A549 treated with Hydrocortisone at 1 μM for 4 hours (cell line): ENCODE data around the gene REEP6. TPM values are rescaled to one million over a fixed set of nuclear protein-coding genes. Genes with fewer than 3 reads are reported as not detected.

ENCODE experiments used
- total RNA-seq: library from RNA; stranded (reverse); fragments of 200-300 nt; extraction: Qiagen RNA extraction; gene quantifications from 5 replicates; pipeline ENCODE4 v1.2.3, GENCODE V29; 2022

Gene REEP6
- 3.9 to 6.6 TPM (median 4.9 TPM) in 5 replicates for total RNA-seq

DNA sequence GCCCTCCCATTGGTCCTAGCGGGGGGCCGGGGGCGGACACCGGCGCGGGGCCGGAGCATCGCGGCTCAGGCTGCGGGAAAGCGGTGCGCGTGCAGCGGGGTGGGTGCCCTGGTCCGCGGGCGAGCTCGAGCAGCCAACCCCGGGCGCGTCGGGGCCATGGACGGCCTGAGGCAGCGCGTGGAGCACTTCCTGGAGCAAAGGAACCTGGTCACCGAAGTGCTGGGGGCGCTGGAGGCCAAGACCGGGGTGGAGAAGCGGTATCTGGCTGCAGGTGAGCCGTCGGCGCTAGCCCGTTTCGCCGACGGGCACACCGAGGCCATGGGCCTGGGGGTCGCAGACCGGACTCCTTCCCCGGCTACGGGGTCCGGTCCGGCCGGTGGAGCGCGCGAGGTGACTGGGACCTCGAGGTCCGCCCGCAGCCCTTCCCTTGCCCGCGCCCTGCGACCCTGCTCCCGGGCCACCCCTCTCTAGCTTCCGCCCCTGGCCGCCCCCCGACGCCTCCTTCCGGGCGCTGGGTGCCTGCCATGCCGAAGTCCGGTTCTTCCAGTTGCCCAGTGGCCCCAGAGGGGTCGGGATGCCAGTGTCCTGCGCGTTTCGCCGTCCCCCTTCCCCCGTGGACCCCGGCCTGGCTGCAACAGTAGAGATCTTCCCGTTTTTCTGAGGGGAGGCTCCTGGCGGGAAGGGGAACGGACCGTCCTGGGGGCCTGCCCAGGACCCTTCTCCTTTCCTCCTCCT, at the start of gene REEP6:
Gene REEP6, plus strand, starts transcription at position 68 of the 735 bp plus-strand sequence. Its CDS starts 89 bp downstream, at position 157.

DNA sequence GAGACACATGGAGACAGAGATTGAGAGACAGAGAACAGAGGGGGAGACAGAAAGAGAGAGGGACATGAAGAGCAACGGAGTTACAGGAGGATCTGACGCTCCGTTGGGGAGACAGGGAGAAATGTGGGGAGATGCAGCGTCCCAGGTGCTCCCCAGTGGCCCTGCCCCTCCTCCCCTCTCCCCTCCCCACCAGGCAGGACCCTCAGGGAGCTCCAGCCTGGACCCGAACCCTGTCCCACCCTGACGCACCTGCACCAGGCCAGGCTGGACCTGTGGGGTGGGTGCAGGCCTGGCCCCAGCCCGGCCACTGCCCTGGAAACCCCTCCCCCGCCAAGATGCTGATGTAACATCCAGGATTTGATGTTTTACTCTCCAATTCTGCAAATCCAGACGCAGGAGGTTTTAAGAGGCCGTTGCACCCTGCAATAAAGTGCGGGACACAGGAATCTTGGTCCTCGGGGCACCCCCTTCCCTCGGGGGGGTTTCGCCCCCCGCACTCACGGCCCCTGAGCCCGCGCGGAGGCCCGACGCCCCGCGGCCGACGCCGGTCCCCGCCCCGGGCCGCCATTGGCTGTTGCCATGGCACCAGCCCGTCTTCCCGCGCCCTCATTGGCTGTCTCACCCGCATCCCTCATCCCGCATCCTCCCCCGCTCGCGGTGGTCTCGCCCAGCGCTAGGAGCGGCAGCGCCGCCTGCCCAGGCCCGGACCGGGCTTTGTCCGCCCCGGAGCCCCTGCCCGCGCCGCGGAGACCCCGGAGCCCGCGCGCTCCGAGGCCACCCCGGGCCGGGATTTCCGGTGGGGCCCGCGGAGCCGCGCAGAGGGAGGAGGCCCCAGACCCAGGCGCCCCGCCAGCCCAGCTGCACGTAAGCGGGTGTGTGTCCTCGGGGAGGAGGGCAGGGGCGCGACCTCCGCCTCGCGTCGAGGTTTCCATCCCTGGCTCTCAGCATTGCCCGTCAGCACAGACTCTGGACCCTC, 41.2 kb upstream of the REEP6 start, which contains the start of gene APC2:
Gene APC2, plus strand, starts transcription at position 655 of the 976 bp plus-strand sequence. CDS start 2,881 bp downstream, outside the sequence.

DNA sequence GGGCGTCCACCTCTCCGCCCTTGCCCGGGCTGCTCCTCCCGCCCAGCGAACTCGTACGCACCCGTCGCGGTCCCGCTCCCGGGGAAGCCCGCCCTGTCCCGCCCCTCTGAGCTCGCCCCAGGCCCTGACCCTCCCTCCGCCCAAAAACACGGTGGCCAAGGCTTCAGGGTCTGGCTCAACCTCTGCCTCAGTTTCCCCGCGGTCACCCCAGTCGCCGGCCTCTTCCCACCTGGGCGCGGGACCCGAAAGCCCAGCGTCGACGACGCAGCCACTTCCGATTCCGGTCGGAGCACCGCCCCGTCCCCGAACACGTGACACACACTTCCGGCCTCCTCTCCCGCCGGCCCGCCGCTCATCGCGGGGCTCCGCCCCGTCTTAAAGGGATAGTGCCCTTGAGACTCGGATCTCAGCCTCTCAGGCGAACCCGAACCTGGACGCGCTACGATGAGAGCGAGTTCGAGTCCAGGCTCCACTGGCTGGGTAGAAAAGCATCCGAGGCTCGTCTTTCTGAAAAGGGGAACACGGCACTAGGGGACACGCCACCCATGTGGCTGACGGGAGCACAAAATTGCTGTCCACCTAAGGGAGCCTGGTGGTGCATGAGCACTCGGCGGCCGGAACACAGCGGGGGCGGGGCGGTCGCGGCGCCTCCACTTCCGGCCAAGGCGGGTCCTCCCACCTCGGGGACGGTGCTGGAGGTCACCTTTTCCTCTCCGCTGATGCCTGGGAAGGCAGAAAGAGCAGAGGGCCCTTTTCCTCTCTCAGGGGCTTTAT, 11.9 kb upstream of the REEP6 start, which contains the start of gene C19orf25:
Gene C19orf25, minus strand, starts transcription at position 282 of the 774 bp plus-strand sequence. CDS start 312 bp downstream, outside the sequence.

DNA sequence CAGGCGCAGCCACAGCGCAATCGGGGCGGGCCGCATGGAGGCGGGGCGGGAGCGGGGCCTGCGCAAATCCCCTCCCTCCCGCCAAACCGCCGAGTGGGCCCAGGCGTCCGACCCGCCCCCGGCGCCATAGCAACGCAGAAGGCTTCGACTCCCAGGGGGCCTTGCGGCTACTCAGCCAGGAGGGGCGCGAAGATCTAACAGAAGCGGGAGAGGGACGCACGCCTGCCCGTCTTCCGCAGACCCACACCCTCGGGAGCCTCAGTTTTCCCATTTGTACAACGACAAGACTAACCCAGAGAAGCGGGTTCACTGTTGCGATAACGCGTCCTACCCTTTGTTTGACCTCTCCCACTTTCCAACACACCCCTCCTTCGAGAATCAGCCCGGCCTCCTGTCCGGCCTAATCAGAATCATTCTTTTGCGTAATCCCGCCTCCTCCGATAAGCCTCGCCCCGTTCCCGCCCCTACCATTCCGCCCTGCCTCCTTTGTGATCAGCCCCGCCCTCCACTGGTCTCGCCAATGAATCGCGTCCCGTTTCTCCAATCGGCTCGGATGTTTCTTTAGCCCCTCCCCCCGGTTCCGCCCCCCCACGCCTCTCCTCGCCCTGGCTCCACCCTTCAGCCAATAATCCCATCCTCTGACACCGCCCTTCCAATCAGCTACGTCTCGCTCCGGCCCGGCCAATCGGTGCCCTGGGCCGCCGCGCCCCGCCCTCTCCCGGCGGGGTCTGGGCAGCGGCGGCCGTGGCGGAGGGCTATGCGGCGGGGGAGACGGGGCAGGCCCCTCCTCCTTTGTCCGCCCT, 469 bp upstream of the REEP6 start, which contains the start of gene PCSK4:
Gene PCSK4, minus strand, starts transcription at position 40 of the 803 bp plus-strand sequence. Its CDS starts 4 bp downstream, at position 36.

DNA sequence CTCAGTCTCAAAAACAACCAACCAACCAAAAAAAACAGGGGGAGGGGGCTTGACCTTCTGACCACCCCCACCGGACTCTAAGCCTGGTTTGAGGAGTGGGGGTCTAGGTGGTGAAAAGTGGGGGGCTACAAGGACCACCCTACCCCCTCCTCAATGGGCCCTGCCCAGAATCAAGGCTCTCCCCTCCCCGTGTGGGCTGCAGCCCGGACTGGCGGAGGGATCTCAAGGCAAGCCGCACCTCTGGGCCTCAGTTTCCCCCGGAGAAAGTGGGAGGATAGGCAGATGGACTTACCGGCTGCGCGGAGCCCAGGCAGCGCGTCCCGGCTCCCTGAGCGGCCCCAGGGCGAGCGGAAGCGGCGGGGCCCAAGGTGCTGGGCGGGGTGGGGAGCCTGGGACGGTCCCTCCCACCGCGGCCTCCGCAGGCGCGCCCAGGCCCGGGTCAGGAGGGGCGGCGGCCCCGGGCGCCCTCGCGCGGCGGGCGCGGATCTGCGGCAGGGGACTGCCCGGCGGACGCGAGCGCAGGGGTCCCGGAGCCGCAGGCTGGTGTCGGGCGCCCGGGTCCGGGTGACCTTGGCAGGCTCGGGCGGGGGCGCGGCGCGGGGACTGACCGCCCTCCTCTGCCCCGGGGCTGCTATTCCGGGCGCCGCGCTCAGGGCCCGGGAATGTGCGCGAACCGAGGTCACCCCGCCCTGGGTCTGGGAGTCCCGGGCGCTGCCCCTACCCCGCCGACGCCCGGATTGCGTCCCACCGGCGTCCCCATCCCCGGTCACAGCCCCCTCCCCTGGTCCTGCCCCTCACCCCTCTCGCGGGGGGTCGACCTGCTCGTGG, 21.9 kb downstream of the REEP6 start, which contains the start of gene ADAMTSL5:
Gene ADAMTSL5, minus strand, starts transcription at position 349 of the 828 bp plus-strand sequence. CDS start 2,076 bp downstream, outside the sequence.

DNA sequence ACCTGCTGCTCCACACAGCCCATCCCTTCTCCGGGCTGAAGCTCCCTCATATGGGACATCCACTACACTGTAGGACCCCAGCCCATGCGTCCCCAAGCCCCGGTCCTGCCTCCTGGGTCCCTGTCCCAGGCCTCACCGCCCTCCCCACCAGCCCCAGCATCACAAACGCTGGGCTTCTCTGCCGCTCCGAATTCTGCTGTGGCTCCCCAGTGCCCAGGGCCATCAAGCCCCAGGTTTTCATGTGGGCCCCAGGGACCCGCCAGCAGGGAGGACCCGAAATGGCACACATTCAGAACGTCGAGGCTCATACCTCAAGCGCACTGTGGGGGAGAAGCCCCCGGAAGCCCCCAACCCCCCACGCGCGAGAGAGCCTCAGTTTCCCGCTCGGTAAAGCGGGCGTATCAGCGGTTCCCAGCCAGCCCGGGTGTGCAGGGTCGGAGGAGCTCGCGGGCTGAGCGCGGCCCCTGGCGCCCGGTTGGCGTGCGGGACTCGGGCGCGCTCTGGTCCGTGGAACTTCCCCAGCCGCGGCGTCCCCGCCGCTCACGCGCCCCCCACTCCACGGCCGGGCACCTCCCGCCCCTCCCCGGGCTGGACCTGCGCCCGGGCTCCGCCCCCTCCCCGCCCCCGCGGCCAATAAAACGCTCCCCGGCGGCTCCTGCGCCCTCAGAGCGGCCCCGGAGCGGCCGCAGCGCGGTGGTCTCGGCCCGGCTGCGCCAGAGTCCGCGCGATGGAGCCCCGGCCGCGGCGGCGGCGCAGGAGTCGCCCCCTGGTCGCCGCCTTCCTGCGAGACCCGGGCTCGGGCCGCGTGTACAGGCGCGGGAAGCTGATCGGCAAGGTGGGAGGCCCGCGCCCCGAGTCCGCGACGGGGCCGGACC, 32.7 kb downstream of the REEP6 start, which contains the start of gene PLK5:
Gene PLK5, plus strand, starts transcription at position 666 of the 875 bp plus-strand sequence. CDS start 2,920 bp downstream, outside the sequence.

Other genes starting within 250 kb of the REEP6 start
- gene ATP5F1D, start 249.4 kb upstream of the REEP6 start, total RNA-seq: 73.6 to 182 TPM (median 168 TPM) in 5 replicates
- 48.0 to 55.8 TPM (median 51.1 TPM) in 5 replicates for gene MIDN, start 242.6 kb upstream of the REEP6 start, total RNA-seq
- gene CIRBP, start 221.8 kb upstream of the REEP6 start, total RNA-seq: 90.9 to 225 TPM (median 100 TPM) in 5 replicates
- gene FAM174C, start 215.7 kb upstream of the REEP6 start, total RNA-seq: 44.2 to 95.1 TPM (median 77.5 TPM) in 5 replicates
- gene EFNA2, start 205.3 kb upstream of the REEP6 start, total RNA-seq: 1.0 to 2.3 TPM (median 2.0 TPM) in 5 replicates
- gene NDUFS7, start 107.3 kb upstream of the REEP6 start, total RNA-seq: 67.0 to 76.3 TPM (median 74.3 TPM) in 5 replicates
- 26.9 to 45.6 TPM (median 41.2 TPM) in 5 replicates for gene GAMT, start 89.6 kb upstream of the REEP6 start, total RNA-seq
- gene DAZAP1, start 83.6 kb upstream of the REEP6 start, total RNA-seq: 81.0 to 103 TPM (median 96.2 TPM) in 5 replicates
- gene RPS15, start 52.8 kb upstream of the REEP6 start, total RNA-seq: 1,250 to 2,075 TPM (median 1,916 TPM) in 5 replicates
- gene APC2, start 41.1 kb upstream of the REEP6 start, total RNA-seq: 0.78 to 2.5 TPM (median 1.7 TPM) in 5 replicates
- gene C19orf25, start 12.0 kb upstream of the REEP6 start, total RNA-seq: 10.4 to 18.8 TPM (median 16.6 TPM) in 5 replicates
- 0.64 to 1.0 TPM (median 0.85 TPM) in 5 replicates for gene PCSK4, start 831 bp upstream of the REEP6 start, total RNA-seq
- 3.4 to 4.2 TPM (median 3.5 TPM) in 5 replicates for gene ADAMTSL5, start 21.8 kb downstream of the REEP6 start, total RNA-seq
- gene PLK5, start 32.9 kb downstream of the REEP6 start, total RNA-seq: not detected in 5 replicates
- gene MEX3D, start 77.1 kb downstream of the REEP6 start, total RNA-seq: 6.5 to 11.6 TPM (median 10.8 TPM) in 5 replicates
- 37.1 to 49.0 TPM (median 46.7 TPM) in 5 replicates for gene MBD3, start 101.7 kb downstream of the REEP6 start, total RNA-seq
- 68.4 to 207 TPM (median 177 TPM) in 5 replicates for gene UQCR11, start 114.3 kb downstream of the REEP6 start, total RNA-seq
- gene TCF3, start 161.4 kb downstream of the REEP6 start, total RNA-seq: 56.3 to 67.3 TPM (median 66.2 TPM) in 5 replicates